ENCODE data around the gene TTC9C. TPM values are rescaled to one million over a fixed set of nuclear protein-coding genes. Genes with fewer than 3 reads are reported as not detected.

The TTC9C gene
- total RNA-seq, 1 donor, result 40.1 TPM

DNA sequence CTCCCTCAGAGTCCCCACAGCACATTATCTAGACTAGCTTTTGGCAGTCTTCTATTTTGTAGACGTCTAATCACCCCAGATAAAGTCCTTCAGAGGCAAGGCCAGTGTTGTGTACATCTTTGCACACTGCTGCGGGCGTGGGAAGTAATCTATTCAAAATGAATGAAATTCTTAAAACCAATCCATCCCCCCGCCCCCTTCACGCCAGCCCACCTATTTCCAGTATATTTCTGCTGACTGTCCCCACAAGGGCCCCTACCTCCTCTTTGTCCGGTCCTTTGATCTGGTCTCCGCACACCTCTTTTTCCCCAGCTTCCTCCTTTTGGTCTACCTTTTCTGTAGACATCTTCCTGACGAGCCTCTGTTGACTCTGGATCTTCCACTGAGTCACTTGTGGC lies 21.4 kb upstream of the TTC9C start:
- TF ChIP-seq CTCF (IDR thresholded peaks at IDR 0.05; ENCODE audit: insufficient read depth, low read length), result no peak
- H3K4me3 ChIP-seq (ENCODE audit: low read depth, low read length), result no peak overlapping the region
- DNase-seq (ENCODE audit: low read depth), result no peak

DNA sequence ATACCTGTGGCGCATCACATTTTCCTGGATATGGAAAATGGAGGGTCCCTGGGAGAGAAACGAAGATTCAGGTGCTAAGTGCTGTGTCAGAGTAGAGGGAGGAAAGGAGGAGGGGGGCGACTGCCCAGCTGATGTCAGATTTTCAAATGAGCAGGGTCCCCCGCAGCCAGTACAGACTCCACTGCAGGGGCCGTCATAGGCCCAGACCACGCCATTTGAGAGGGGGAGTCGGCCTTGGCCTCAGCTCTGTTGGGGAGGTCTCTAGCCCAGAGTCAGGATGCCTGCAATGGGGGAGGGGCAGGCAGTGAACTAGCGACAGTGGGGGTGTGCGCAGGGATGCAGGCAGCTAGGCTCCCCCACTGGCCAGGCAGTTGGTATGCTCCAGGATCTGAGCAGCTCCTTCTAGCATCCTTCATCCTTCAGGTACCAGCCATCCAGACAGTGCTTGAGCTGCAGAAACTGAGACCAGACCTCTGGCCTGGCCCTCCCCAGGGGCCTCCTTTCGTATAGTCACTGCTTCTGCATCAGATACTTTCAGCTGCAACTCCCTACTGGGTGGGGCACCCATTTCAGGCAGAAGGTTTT lies 20.9 kb upstream of the TTC9C start, which contains the start of the genes BSCL2 and GNG3:
Gene BSCL2, minus strand, starts transcription at position 148 of the 585 bp plus-strand sequence. CDS start 229 bp downstream, outside the sequence.
Gene GNG3, plus strand, starts transcription at position 400 of the 585 bp plus-strand sequence. CDS start 620 bp downstream, outside the sequence.
- DNase-seq (ENCODE audit: low read depth), result no peak
- TF ChIP-seq CTCF (IDR thresholded peaks at IDR 0.05; ENCODE audit: insufficient read depth, low read length), result no peak
- H3K4me3 ChIP-seq (ENCODE audit: low read depth, low read length), result peak within 1 kb of the TSS; percentile 62

DNA sequence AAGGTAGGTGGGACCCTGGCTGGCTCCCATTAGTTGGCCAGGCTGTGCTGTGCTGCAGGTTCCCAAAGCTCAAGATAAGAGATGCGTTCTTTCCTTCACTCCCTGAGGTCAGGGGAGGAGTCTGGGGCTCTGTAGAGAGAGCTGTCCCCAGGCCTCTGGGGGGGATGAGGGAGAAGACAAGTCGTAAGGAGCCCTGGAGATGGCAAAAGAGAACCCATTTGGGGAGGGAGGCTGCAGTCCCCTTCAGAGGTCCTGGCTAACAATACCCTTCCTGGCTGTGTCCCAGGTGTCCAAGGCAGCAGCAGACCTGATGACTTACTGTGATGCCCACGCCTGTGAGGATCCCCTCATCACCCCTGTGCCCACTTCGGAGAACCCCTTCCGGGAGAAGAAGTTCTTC lies 19.9 kb upstream of the TTC9C start:
- no peak for TF ChIP-seq CTCF (IDR thresholded peaks at IDR 0.05; ENCODE audit: insufficient read depth, low read length)
- DNase-seq (ENCODE audit: low read depth), result no peak
- H3K4me3 ChIP-seq (ENCODE audit: low read depth, low read length), result no peak overlapping the region

DNA sequence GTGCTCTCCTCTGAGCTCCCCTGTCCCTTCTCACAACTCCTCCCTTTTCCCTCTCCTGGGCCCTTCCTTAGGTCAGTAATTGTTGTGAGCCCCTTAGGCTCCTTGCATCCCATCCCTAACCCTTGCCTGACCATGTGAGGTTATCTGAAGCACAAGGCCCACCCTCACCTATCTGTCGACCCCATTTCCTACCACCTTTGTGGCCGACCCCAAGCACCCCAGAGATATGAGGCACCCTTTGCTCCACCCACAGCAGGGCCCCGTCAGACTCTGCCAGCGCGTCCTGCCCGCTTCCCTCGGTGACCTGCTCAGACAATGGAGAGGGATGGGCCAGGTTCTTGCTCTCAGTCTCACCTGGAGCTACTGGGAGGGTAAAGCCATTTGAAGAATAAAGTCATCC lies 19.5 kb upstream of the TTC9C start:
- TF ChIP-seq CTCF (IDR thresholded peaks at IDR 0.05; ENCODE audit: insufficient read depth, low read length), result no peak
- no peak for DNase-seq (ENCODE audit: low read depth)

GRCh38 chr11:62709247-62710000 lies 18.9 kb upstream of the TTC9C start:
- DNase-seq (ENCODE audit: low read depth), result peak; percentile 97
- TF ChIP-seq CTCF (IDR thresholded peaks at IDR 0.05; ENCODE audit: insufficient read depth, low read length), result no peak
- peak overlapping the region; percentile 65 for H3K4me3 ChIP-seq (ENCODE audit: low read depth, low read length)

More for the DNA sequence above, 19.5 kb upstream of the TTC9C start:
- H3K4me3 ChIP-seq (ENCODE audit: low read depth, low read length), result peak overlapping the region; percentile 65

DNA sequence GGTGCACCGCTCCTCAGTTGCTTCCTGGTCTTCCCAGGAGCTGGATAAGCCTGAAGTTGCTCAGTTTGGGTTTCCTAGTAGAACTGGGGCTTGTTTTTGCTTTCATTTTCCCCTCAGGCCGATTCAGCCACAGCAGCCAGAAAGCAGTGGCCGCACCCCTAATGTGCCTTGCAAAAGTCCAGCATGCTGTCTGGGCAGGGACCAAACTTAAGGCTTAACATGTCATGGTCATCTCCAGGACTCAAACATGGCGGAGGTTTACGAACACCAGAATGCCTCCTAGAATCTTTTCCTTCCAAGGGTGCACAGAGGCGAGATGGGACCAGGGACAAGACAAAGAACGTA lies 18.3 kb upstream of the TTC9C start:
- no peak for TF ChIP-seq CTCF (IDR thresholded peaks at IDR 0.05; ENCODE audit: insufficient read depth, low read length)
- H3K4me3 ChIP-seq (ENCODE audit: low read depth, low read length), result peak overlapping the region; percentile 61
- DNase-seq (ENCODE audit: low read depth), result peak; percentile 53

Data from fibroblast of the aortic adventitia (primary cell).